BE2C (cell line): ENCODE results near the gene CDKN1A.

ENCODE experiments used
- DNase-seq: peaks from one replicate; pipeline ENCODE4 v3.0.0-alpha.2; 2020
- H3K27me3 ChIP-seq: fragments of 250-450 bp; sonication (Bioruptor Pico); 2 replicates; pipeline ENCODE4 v1.5.1; 2020; ENCODE audit warnings: mild to moderate bottlenecking
- H3K36me3 ChIP-seq: fragments of 250-450 bp; sonication (Bioruptor Pico); 2 replicates; pipeline ENCODE4 v1.5.1; 2020; ENCODE audit warnings: mild to moderate bottlenecking
- H3K4me1 ChIP-seq: fragments of 250-450 bp; sonication (Bioruptor Pico); 2 replicates; pipeline ENCODE4 v1.5.1; 2020
- H3K4me3 ChIP-seq: 2 replicates; pipeline ENCODE4 v1.5.1; 2011; ENCODE audit warnings: low read depth, low read length
- H3K9me3 ChIP-seq: fragments of 250-450 bp; sonication (Bioruptor Pico); 2 replicates; pipeline ENCODE4 v1.5.1; 2020
- CTCF ChIP-seq: IDR thresholded peaks from 2 replicates; pipeline ENCODE4 v1.5.1; 2012; ENCODE audit warnings: mild to moderate bottlenecking, low read depth, low read length

The CDKN1A gene

GRCh38 chr6:36641543-36641942 lies 37.0 kb upstream of the CDKN1A start:
- H3K4me1 ChIP-seq, result peaks cover 10% of the 10 kb centered on the region
- H3K4me3 ChIP-seq, result no peak overlapping the region
- TF ChIP-seq CTCF, result no peak
- no peak for DNase-seq
- no peaks in the 10 kb centered on the region for H3K9me3 ChIP-seq
- no peaks in the 10 kb centered on the region for H3K27me3 ChIP-seq
- no peaks in the 10 kb centered on the region for H3K36me3 ChIP-seq

GRCh38 chr6:36642913-36643817 lies 35.3 kb upstream of the CDKN1A start:
- no peak overlapping the region for H3K4me3 ChIP-seq
- no peak for TF ChIP-seq CTCF
- no peaks in the 10 kb centered on the region for H3K27me3 ChIP-seq
- peak; percentile 63 for DNase-seq
- H3K4me1 ChIP-seq, result peaks cover 10% of the 10 kb centered on the region
- no peaks in the 10 kb centered on the region for H3K36me3 ChIP-seq
- no peaks in the 10 kb centered on the region for H3K9me3 ChIP-seq

GRCh38 chr6:36643977-36644376 lies 34.5 kb upstream of the CDKN1A start:
- no peaks in the 10 kb centered on the region for H3K36me3 ChIP-seq
- H3K4me1 ChIP-seq, result peaks cover 10% of the 10 kb centered on the region
- no peak overlapping the region for H3K4me3 ChIP-seq
- H3K27me3 ChIP-seq, result no peaks in the 10 kb centered on the region
- DNase-seq, result no peak
- no peaks in the 10 kb centered on the region for H3K9me3 ChIP-seq
- no peak for TF ChIP-seq CTCF

GRCh38 chr6:36649086-36649485 lies 29.4 kb upstream of the CDKN1A start:
- no peak for DNase-seq
- no peak for TF ChIP-seq CTCF
- H3K27me3 ChIP-seq, result no peaks in the 10 kb centered on the region
- H3K36me3 ChIP-seq, result no peaks in the 10 kb centered on the region
- peaks cover 11% of the 10 kb centered on the region for H3K4me1 ChIP-seq
- no peak overlapping the region for H3K4me3 ChIP-seq
- H3K9me3 ChIP-seq, result no peaks in the 10 kb centered on the region

GRCh38 chr6:36649701-36650484 lies 28.6 kb upstream of the CDKN1A start:
- no peak for TF ChIP-seq CTCF
- Histone ChIP-seq H3K36me3 (no peaks in the 10 kb centered on the region), H3K9me3 (no peaks in the 10 kb centered on the region), H3K4me1 (peaks cover 14% of the 10 kb centered on the region), H3K4me3 (no peak overlapping the region), H3K27me3 (no peaks in the 10 kb centered on the region)
- no peak for DNase-seq
